Stimulated activated CD8-positive, alpha-beta memory T cell treated with anti-CD3 and anti-CD28 coated beads, Interleukin-15, amount 100 ng/mL, for 48 hours (primary cell): ENCODE results near the gene CST1.
A peak's percentile ranks its signal among the peaks of the same experiment; 100 is the strongest.
"Not testable (repeated sequence)": the region's sequence is repeated elsewhere in the genome, so short reads cannot be mapped to it uniquely, and the experiment has no call there.

Experiments used
- DNase-seq, 2 donors: peaks; one replicate each; pipeline ENCODE4 v3.0.0-alpha.2; 2020; ENCODE audit warnings: low read depth in 2 of 2

Gene CST1

GRCh38 chr20:23755131-23755611 lies 4.4 kb upstream of the CST1 start:
- DNase-seq, result not testable (repeated sequence)

DNA sequence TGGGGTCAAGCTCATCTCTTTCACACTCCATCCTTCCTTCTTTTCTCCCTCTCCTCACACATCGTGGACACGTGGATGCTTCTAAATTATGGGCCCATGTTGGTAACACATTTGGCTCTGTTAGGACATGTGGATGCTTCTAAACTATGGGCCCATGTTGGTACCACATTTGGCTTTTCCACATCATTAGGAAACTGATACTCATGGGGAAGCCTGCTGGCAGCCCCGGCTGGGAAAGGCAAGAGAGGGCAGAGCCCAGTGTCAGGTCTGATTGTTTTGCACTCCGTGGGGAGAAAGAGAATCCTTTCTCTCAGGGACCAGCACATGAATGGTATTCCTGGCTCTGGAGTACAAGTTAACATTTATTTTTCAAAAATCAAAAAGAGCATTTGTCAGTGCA lies 4.0 kb upstream of the CST1 start:
- no peak for DNase-seq

- no peak for DNase-seq
Measured at GRCh38 chr20:23753589-23753988, 2.9 kb upstream of the CST1 start.

DNA sequence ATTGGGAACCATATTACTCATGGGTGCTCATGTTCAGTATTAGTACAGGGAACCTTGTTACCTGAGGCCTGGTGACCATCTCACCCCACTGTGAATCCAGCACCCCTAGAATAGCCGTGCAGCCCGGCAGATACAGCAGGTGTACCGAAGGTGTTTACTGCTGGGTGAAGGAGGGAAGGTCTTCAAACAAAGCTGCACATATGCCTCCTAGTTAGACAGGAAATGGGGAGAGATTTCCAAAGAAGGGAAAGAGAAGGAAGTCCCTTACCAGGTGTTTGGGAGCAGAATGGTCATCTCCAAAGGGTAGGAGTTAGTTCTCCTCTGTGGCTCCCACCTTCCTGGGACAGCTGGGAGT lies 2.4 kb upstream of the CST1 start:
- DNase-seq, result no peak

DNA sequence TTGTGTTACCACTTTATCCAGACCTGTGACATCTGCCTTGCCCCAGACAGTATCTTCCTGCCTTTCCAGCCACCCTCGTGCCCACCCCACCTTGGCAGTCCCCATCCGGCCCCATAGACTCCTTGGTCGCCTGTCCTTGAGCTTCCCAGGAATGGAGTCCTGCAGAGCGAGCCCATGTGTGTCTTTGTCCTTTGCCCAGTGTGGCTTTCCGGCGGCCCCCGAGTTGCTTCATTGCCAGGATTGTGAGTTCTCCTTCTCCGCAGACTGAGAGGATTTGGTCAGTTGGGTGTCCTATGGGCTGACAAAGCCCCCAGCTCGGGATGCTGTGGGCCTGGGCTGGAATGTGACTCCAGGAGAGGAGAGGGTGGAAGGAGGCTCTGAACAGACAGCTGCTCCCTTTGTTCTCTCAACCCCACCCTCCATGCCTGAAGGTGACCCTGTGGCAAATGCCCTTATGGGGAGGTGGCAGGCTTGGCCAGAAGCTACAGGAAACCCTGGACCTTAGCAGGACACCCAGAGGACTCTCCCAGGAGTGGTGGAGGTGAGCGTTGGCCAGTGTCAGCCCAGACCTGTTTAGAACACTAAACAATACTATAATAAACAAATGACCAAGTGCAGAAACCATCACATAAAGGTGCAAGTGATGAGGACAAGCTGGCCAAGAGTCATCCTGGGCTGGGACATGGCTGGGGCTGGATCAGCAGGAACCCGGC lies 1.9 kb upstream of the CST1 start:
- DNase-seq, result no peak

GRCh38 chr20:23752019-23752418 lies 1.3 kb upstream of the CST1 start:
- DNase-seq, result no peak

GRCh38 chr20:23749746-23750145 lies 989 bp downstream of the CST1 start:
- no peak for DNase-seq

GRCh38 chr20:23748975-23749374 lies 1.8 kb downstream of the CST1 start:
- not testable (repeated sequence) for DNase-seq

GRCh38 chr20:23747551-23747950 lies 3.2 kb downstream of the CST1 start:
- DNase-seq, result not testable (repeated sequence)

GRCh38 chr20:23747092-23747491 lies 3.6 kb downstream of the CST1 start:
- not testable (repeated sequence) for DNase-seq

DNA sequence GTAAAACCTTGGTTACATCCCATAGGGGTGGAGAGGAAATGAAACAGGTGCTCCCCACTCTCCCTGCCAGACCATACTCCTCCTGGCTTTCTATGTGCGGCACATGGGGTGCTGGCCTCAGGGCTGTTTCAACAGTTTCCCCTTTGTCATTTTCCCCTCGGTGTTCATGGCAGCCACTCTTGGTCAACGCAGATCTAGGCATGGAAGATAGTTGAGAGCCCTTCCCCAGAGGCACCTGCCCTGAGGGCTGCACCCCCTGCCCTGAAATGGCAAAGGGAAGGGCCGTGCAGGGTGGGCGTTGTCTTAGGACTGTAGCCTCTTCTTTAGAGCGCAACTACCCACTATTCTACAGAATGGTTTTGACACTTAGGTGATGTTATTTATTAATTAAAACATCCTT lies 4.4 kb downstream of the CST1 start:
- no peak for DNase-seq

DNA sequence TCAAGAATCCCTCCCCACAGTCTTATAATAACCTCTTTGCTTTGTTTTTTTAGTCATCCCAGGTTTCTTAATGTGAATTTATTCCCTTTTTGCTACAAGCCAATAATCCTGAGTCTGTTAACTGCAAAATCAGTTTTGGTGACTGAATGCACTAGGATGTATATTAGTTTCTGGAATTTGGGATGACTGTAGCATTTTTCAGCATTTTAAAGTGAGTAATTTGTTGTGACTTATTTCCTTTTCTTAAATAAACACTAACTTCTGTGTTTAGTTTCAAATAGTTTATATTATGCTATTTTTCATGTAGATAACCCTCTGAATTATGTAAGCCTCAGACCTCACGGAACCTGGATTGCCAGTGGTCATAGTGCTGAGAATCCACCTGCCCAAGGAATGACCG lies 5.5 kb downstream of the CST1 start:
- no peak for DNase-seq

DNA sequence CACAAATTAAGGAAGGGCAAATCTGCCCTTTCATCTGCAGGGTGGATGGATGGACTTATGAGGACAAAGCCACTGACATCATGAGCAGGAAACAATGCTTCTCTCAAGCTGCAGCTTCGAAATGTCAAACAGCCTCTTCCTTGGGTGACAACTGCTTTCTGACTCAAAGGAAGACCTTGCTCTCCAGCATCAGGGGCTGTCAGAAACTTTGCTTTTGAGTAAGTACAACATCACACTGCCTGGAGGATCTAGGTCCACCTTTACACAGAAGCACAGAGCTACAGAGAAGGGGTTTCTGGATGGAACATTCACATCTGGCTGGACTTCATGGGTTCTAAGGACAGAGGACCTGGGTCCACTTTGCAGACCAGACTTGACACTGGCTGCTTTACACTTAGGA lies 5.9 kb downstream of the CST1 start:
- DNase-seq, result no peak

DNA sequence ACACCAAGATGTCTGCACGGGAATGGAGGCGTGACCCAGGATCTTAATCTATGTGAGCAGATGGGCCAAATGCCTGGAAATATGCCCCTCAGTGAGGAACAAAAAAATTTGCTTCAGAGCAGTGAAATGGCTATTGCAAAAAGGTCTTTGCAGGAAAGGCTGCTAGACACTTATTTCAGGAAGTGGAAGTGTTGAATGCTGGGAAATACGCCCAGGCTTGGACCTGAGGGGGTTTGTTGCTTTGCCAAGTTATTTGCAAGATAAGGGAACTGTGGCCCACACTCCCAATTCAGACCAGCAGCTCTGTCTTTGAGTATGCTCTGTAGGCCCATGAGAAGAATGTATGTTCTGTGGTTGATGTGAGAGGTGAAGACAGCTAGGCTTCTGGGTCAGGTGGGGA lies 15.3 kb downstream of the CST1 start:
- DNase-seq, result not testable (repeated sequence)

DNA sequence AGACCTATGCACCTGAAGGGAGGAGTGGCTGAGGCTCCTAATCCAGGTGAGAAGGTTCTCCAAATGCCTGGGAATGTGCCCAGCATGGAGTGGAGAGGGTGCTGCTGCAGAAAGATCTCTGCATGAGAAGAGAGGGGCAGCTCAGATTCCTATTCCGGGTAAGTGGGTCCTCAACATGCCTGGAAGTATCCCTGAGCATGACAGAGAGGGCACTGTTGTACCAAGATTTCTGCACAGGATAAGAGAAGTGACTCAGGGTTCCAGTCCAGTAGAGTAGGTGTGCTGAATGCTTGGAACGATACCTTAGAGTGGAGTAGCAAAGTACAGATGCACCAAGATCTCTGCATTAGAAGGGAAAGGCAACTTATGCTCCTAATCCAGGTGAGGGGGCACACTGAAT lies 15.8 kb downstream of the CST1 start:
- not testable (repeated sequence) for DNase-seq

GRCh38 chr20:23734440-23734839 lies 16.3 kb downstream of the CST1 start:
- DNase-seq, result not testable (repeated sequence)

DNA sequence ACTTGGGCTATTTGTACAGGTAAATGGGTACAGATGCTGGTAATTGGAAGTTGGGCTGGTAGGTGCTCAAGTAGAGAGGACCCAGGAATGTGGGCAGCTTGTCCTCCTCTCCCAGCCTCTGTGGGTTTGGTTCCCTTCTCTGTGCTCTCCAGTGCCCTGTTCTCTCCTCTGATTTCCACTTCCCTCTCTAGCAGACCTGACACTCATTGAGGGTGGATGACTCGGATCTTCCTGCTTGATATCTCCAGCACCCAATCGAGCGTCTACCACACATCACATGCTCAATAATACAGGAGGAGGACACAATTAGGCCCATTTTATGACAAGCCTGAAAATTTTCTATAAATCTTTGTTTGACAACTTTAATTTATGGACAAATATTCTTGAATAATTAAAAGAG lies 23.7 kb downstream of the CST1 start:
- DNase-seq, result no peak

GRCh38 chr20:23725102-23725501 lies 25.6 kb downstream of the CST1 start:
- no peak for DNase-seq

- peak in 1 of 2 donors; percentile 8 for DNase-seq
Measured at GRCh38 chr20:23723659-23724307, 27.0 kb downstream of the CST1 start.

DNA sequence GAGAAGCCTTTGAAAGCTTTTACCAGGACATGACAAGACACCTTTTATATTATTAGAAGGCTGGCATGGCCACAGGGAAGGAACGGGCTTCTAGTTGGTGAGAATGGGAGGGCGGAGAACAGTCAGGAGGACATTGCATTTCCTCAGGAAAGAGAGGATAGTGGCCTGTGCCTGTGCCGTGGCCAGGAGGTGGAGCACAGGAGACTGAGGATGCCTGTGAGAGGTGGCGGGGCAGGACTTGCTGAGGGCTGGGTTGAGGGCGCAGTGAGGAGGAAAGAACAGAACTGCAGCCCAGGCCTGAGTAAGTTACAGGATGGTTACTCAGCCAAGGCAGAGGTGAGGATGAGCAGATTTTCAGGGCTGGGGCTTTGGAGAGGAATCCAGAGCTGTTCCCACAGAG lies 27.9 kb downstream of the CST1 start:
- not testable (repeated sequence) for DNase-seq

DNA sequence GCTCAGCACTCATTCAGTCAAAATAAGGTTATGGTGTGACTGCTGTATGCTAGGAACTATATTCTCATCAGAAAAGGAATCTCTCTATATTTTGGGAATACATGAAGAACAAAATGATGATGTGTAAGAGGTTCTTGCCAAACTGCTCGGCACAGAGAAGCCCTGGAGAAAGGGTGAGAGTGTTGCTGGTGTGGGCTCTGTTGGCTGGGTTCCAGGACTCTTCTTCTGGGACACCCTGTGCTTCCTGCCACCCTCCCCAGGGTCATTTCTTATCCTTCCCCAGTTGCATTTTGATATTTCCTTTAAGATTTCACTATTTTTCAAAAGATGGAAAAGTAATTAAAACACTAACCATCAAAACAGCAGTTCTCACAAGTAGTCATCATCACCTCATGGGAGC lies 28.8 kb downstream of the CST1 start:
- no peak for DNase-seq

DNA sequence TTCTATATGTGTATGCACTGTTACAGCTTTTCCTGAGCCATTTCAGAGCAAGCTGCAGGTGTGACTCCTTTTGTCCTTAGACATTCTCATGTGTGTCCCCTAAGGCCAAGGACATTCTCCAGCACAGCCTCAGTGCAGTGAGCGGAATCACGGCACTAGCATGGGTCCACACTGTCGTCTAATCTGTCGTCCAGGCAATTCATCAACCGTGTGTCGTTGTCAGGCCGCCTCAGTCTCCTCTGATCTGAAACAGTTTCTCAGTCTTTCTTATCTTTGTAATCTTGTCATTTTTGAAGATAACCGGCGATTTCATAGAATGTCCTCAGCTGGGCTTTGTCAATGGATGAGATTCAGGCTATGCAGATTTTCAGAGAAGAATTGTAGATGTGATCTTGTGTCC lies 31.4 kb downstream of the CST1 start:
- not testable (repeated sequence) for DNase-seq

GRCh38 chr20:23711778-23712177 lies 39.0 kb downstream of the CST1 start:
- DNase-seq, result not testable (repeated sequence)

DNA sequence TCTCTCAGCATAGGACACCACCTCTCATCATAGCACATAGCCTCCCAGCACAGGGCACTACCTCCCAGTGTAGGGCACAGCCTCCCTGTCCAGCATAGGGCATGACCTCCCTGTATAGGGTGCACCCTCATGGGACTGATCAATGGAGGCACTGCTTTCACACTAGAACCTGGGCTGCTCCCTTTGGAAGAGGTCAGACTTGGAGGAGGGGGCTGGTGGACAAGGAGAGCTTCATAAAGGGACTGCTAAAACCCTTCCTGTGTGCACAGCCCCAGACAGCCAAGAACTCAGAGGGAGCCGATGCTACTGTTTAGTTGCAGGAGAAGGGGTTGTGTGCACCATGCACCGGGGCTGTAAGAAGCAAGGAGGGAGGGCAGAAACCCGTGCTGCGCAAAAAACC lies 40.0 kb downstream of the CST1 start:
- no peak for DNase-seq
